Karpas-422 (cell line): ENCODE measurements around the gene FILIP1L. TPM values are rescaled to one million over a fixed set of nuclear protein-coding genes. Genes with fewer than 3 reads are reported as not detected.

Experiments
- DNase-seq: peaks from one replicate; pipeline ENCODE4 v3.0.0-alpha.2; 2015
- H2AFZ ChIP-seq: fragments of 200-600 bp; sonication (generic); 2 replicates; pipeline ENCODE4 v1.6.1; 2014; ENCODE audit warnings: antibody characterized with exemption, low read length, mixed read lengths
- H3K27ac ChIP-seq: fragments of 200-600 bp; sonication (generic); 2 replicates; pipeline ENCODE4 v1.5.1; 2014; ENCODE audit warnings: mild to moderate bottlenecking, low read length, moderate library complexity
- H3K27me3 ChIP-seq: fragments of 200-600 bp; sonication (generic); 2 replicates; pipeline ENCODE4 v1.6.1; 2014; ENCODE audit warnings: low read length, mixed read lengths
- H3K36me3 ChIP-seq: fragments of 200-600 bp; sonication (generic); 2 replicates; pipeline ENCODE4 v1.6.1; 2014; ENCODE audit warnings: low read length, mixed read lengths; ENCODE audit not compliant: insufficient read depth
- H3K4me1 ChIP-seq: fragments of 200-600 bp; sonication (generic); 2 replicates; pipeline ENCODE4 v1.6.1; 2014; ENCODE audit warnings: mild to moderate bottlenecking, low read length, mixed read lengths
- H3K4me2 ChIP-seq: fragments of 200-600 bp; sonication (generic); 2 replicates; pipeline ENCODE4 v1.6.1; 2014; ENCODE audit warnings: low read length, low read depth, mild to moderate bottlenecking; ENCODE audit not compliant: poor library complexity, severe bottlenecking
- H3K4me3 ChIP-seq: fragments of 200-600 bp; sonication (generic); 2 replicates; pipeline ENCODE4 v1.5.1; 2014; ENCODE audit warnings: mild to moderate bottlenecking, antibody characterized with exemption, low read length, mixed read lengths
- H3K79me2 ChIP-seq: fragments of 200-600 bp; sonication (generic); 2 replicates; pipeline ENCODE4 v1.6.1; 2014; ENCODE audit warnings: mild to moderate bottlenecking, low read length, mixed read lengths
- H3K9ac ChIP-seq: fragments of 200-600 bp; sonication (generic); 2 replicates; pipeline ENCODE4 v1.6.0; 2014; ENCODE audit warnings: low read length
- H3K9me2 ChIP-seq: fragments of 200-600 bp; sonication (generic), shearing (Covaris generic); replicated peaks from 2 replicates; pipeline ENCODE4 v1.6.0; 2014; ENCODE audit warnings: mild to moderate bottlenecking, low read length, moderate library complexity; ENCODE audit not compliant: insufficient read depth
- H3K9me3 ChIP-seq: fragments of 300-700, 200-600 bp; sonication (generic); 2 replicates; pipeline ENCODE4 v1.6.1; 2014; ENCODE audit warnings: low read length, mixed read lengths
- H4K20me1 ChIP-seq: fragments of 200-600 bp; sonication (generic); 2 replicates; pipeline ENCODE4 v1.6.1; 2014; ENCODE audit warnings: mild to moderate bottlenecking, antibody characterized with exemption, low read length, low read depth; ENCODE audit not compliant: insufficient read depth
- total RNA-seq: library from RNA; depleted of rRNA; stranded (reverse); fragments of >200 nt; shearing (Covaris generic); gene quantifications from 2 replicates; pipeline ENCODE4 v1.2.3, GENCODE V29; 2014; ENCODE audit warnings: low replicate concordance

The FILIP1L gene
- total RNA-seq, 1 experiment from 2014 or later = 0.37 TPM

GRCh38 chr3:99823723-99824711 is 290.3 kb downstream of the FILIP1L start:
- Histone ChIP-seq H3K36me3 (no peaks in the 10 kb centered on the region), H3K9me2 (no peaks in the 10 kb centered on the region), H3K27me3 (no peaks in the 10 kb centered on the region), H3K4me3 (no peak overlapping the region), H3K79me2 (peaks cover 61% of the 10 kb centered on the region), H2AFZ (no peak overlapping the region), H4K20me1 (peaks cover 20% of the 10 kb centered on the region; the same call in 1 of the 2 replicates), H3K9ac (no peak overlapping the region), H3K4me2 (no peak overlapping the region), H3K9me3 (no peaks in the 10 kb centered on the region), H3K4me1 (peaks cover 7% of the 10 kb centered on the region), H3K27ac (no peak overlapping the region)
- DNase-seq = no peak

- H3K4me2 ChIP-seq = peak overlapping the region; percentile 87
- H3K4me1 ChIP-seq = peaks cover 24% of the 10 kb centered on the region
- H3K9ac ChIP-seq = peak overlapping the region; percentile 70
- peaks cover 49% of the 10 kb centered on the region for H3K79me2 ChIP-seq
- H3K9me3 ChIP-seq = no peaks in the 10 kb centered on the region
- no peak overlapping the region for H3K27ac ChIP-seq
- 0 out of 2 replicates have a peak, but pooled peaks cover 6% of the 10 kb centered on the region for H4K20me1 ChIP-seq
- no peaks in the 10 kb centered on the region for H3K9me2 ChIP-seq
- no peak overlapping the region for H2AFZ ChIP-seq
- no peaks in the 10 kb centered on the region for H3K36me3 ChIP-seq
- DNase-seq = no peak
- H3K4me3 ChIP-seq = peak overlapping the region; percentile 70
- H3K27me3 ChIP-seq = no peaks in the 10 kb centered on the region
These were observed 295.5 kb downstream of the FILIP1L start for GRCh38 chr3:99818818-99819217.

- Histone ChIP-seq H3K9me3 (no peaks in the 10 kb centered on the region), H3K27me3 (no peaks in the 10 kb centered on the region), H3K4me1 (peaks cover 24% of the 10 kb centered on the region), H2AFZ (peak within 1 kb of the TSS; percentile 90), H3K9me2 (no peaks in the 10 kb centered on the region), H3K9ac (peak within 1 kb of the TSS; percentile 70), H3K4me2 (peak within 1 kb of the TSS; percentile 87), H3K4me3 (peak within 1 kb of the TSS; percentile 70), H3K79me2 (peaks cover 37% of the 10 kb centered on the region), H4K20me1 (no peaks in the 10 kb centered on the region), H3K27ac (0 out of 2 replicates have a peak within 1 kb of the TSS, but pooled peaks have one; percentile 36), H3K36me3 (no peaks in the 10 kb centered on the region)
- peak; percentile 97 for DNase-seq
These were observed 296.7 kb downstream of the FILIP1L start, which contains the start of gene CMSS1 for GRCh38 chr3:99817437-99818240. TSS of gene CMSS1 (plus strand) at chr3:99817862.

- peaks cover 24% of the 10 kb centered on the region for H3K4me1 ChIP-seq
- no peak for DNase-seq
- no peaks in the 10 kb centered on the region for H3K9me2 ChIP-seq
- H3K27me3 ChIP-seq = no peaks in the 10 kb centered on the region
- H3K27ac ChIP-seq = no peak overlapping the region
- H3K4me3 ChIP-seq = peak overlapping the region; percentile 70
- peak overlapping the region; percentile 90 for H2AFZ ChIP-seq
- H4K20me1 ChIP-seq = no peaks in the 10 kb centered on the region
- H3K4me2 ChIP-seq = peak overlapping the region; percentile 87
- peaks cover 34% of the 10 kb centered on the region for H3K79me2 ChIP-seq
- no peaks in the 10 kb centered on the region for H3K36me3 ChIP-seq
- H3K9ac ChIP-seq = peak overlapping the region; percentile 70
- no peaks in the 10 kb centered on the region for H3K9me3 ChIP-seq
These were observed 297.3 kb downstream of the FILIP1L start for GRCh38 chr3:99817047-99817436.

GRCh38 chr3:99810403-99810802 is 303.9 kb downstream of the FILIP1L start:
- no peak overlapping the region for H3K4me3 ChIP-seq
- no peaks in the 10 kb centered on the region for H3K79me2 ChIP-seq
- H3K9me3 ChIP-seq = peaks cover 1% of the 10 kb centered on the region
- no peaks in the 10 kb centered on the region for H3K27me3 ChIP-seq
- H3K4me2 ChIP-seq = no peak overlapping the region
- H4K20me1 ChIP-seq = no peaks in the 10 kb centered on the region; the same call in 1 of the 2 replicates
- H3K27ac ChIP-seq = no peak overlapping the region
- H3K36me3 ChIP-seq = no peaks in the 10 kb centered on the region
- DNase-seq = no peak
- no peaks in the 10 kb centered on the region for H3K4me1 ChIP-seq
- no peak overlapping the region for H3K9ac ChIP-seq
- no peak overlapping the region for H2AFZ ChIP-seq
- no peaks in the 10 kb centered on the region for H3K9me2 ChIP-seq

- no peak overlapping the region for H3K4me3 ChIP-seq
- peaks cover 6% of the 10 kb centered on the region for H3K9me3 ChIP-seq
- H3K36me3 ChIP-seq = no peaks in the 10 kb centered on the region
- no peak overlapping the region for H3K9ac ChIP-seq
- no peaks in the 10 kb centered on the region for H3K27me3 ChIP-seq
- H3K9me2 ChIP-seq = no peaks in the 10 kb centered on the region
- no peaks in the 10 kb centered on the region for H3K4me1 ChIP-seq
- no peaks in the 10 kb centered on the region; the same call in 1 of the 2 replicates for H4K20me1 ChIP-seq
- no peaks in the 10 kb centered on the region for H3K79me2 ChIP-seq
- no peak for DNase-seq
- no peak overlapping the region for H3K4me2 ChIP-seq
- no peak overlapping the region for H2AFZ ChIP-seq
- H3K27ac ChIP-seq = no peak overlapping the region
These were observed 304.7 kb downstream of the FILIP1L start for GRCh38 chr3:99809565-99809964.

- H3K9me2 ChIP-seq = no peaks in the 10 kb centered on the region
These were observed 306.0 kb downstream of the FILIP1L start for GRCh38 chr3:99808163-99808794.

More at GRCh38 chr3:99808163-99808794, 306.0 kb downstream of the FILIP1L start:
- Histone ChIP-seq H3K79me2 (no peaks in the 10 kb centered on the region), H3K4me1 (no peaks in the 10 kb centered on the region), H3K9ac (no peak overlapping the region), H2AFZ (no peak overlapping the region), H3K27me3 (no peaks in the 10 kb centered on the region), H3K36me3 (no peaks in the 10 kb centered on the region), H3K9me3 (peaks cover 6% of the 10 kb centered on the region), H3K4me2 (no peak overlapping the region), H4K20me1 (no peaks in the 10 kb centered on the region; the same call in 1 of the 2 replicates), H3K4me3 (no peak overlapping the region), H3K27ac (no peak overlapping the region)
- DNase-seq = peak; percentile 78
